Thyroid gland (tissue), 4 donors: Measurements from ENCODE around the gene PAM16.

Experiments
- CTCF ChIP-seq, 6 experiments: fragments of 200-600 bp in 3 of 6; fragments of 450-650 bp in 3 of 6; sonication (generic) in 3 of 6; IDR thresholded peaks; one replicate each; pipeline ENCODE4 v1.5.1; 2016 to 2019; ENCODE audit warnings: antibody characterized with exemption in 6 of 6, mild to moderate bottlenecking in 2 of 6, inconsistent platforms in 1 of 6, moderate library complexity in 1 of 6
- POLR2A ChIP-seq, 2 donors: fragments of 450-650 bp; IDR thresholded peaks; one replicate each; pipeline ENCODE4 v1.6.1; 2017; ENCODE audit warnings: antibody characterized with exemption in 2 of 2, mild to moderate bottlenecking in 2 of 2, moderate library complexity in 1 of 2

GRCh38 chr16:4339455-4339854 is 11.7 kb downstream of the PAM16 start:
- no peak for TF ChIP-seq CTCF (IDR thresholded peaks at IDR 0.05)
- no peak for TF ChIP-seq POLR2A (IDR thresholded peaks at IDR 0.05)
